H1 (cell line): Measurements from ENCODE around the gene MAP3K10. TPM values are rescaled to one million over a fixed set of nuclear protein-coding genes. Genes with fewer than 3 reads are reported as not detected.

Experiments
- ATF2 ChIP-seq: IDR thresholded peaks from 2 replicates; pipeline ENCODE4 v1.6.1; 2012; ENCODE audit warnings: low read length, inconsistent platforms
- CBX5 ChIP-seq: fragments of 300-800, 300-1000 bp; sonication (generic); IDR thresholded peaks from 2 replicates; pipeline ENCODE4 v1.7.1; 2016; ENCODE audit warnings: antibody characterized with exemption, low read length, low read depth
- CBX8 ChIP-seq: fragments of 300-800, 300-1000 bp; sonication (generic); IDR thresholded peaks from 2 replicates; pipeline ENCODE4 v1.7.1; 2016; ENCODE audit warnings: low read depth, low read length, borderline replicate concordance
- CHD2 ChIP-seq: IDR thresholded peaks from 2 replicates; pipeline ENCODE4 v1.6.1; 2012; ENCODE audit warnings: low read length, improper control_type of control experiment
- CHD7 ChIP-seq: fragments of 300-600 bp; sonication (generic); IDR thresholded peaks from 2 replicates; pipeline ENCODE4 v1.7.1; 2012; ENCODE audit warnings: low read length, moderate library complexity, mild to moderate bottlenecking, inconsistent platforms; ENCODE audit not compliant: insufficient replicate concordance
- EGR1 ChIP-seq: IDR thresholded peaks from 2 replicates; pipeline ENCODE4 v1.6.1; 2011; ENCODE audit warnings: low read depth, low read length, borderline replicate concordance
- polyA plus RNA-seq, 7 experiments: library from polyadenylated mRNA; depleted of rRNA in 3 of 7; stranded (reverse) in 5 of 7; unstranded in 2 of 7; fragments of >200 nt in 5 of 7; fragments of 200-250 nt in 2 of 7; gene quantifications; 1 replicate in 5 of 7; 2 replicates in 1 of 7; 4 replicates in 1 of 7; pipeline versions ENCODE4 v1.2.1 to v1.2.3, GENCODE V29; 2011 to 2013; ENCODE audit warnings: missing spikeins in 2 of 7, mixed read lengths in 2 of 7
- total RNA-seq: library from RNA; stranded (reverse); fragmentation: NEBNext Ultra II Directional; extraction: Animal tissue kit (Norgen Biotek cat#: 25700); gene quantifications from 2 replicates; pipeline ENCODE4 v1.2.1, GENCODE V29; 2021

MAP3K10 gene
- total and polyA plus RNA-seq, 2 of the 8 experiments (the other 6 are each of a cell fraction or from before 2014, with no cell fraction given), result 4.9 to 15.9 TPM

GRCh38 chr19:40205760-40206159 lies 14.5 kb downstream of the MAP3K10 start (continued):
- TF ChIP-seq CHD7, result no peak
- TF ChIP-seq ATF2, result no peak
- no peak for TF ChIP-seq CHD2
- TF ChIP-seq CBX5, result no peak
- no peak for TF ChIP-seq CBX8
- no peak for TF ChIP-seq EGR1
